Smooth muscle cell (in vitro differentiated cells): ENCODE results near the gene DEPDC1. TPM values are rescaled to one million over a fixed set of nuclear protein-coding genes. Genes with fewer than 3 reads are reported as not detected.

ENCODE experiments used
- DNase-seq: peaks from one replicate; lab custom pipeline; 2025; ENCODE audit not compliant: unreplicated experiment; lab: John Stamatoyannopoulos, UW
- H2AFZ ChIP-seq: fragments of 200-600 bp; sonication (generic); 2 replicates; pipeline ENCODE4 v1.6.0; 2016; ENCODE audit warnings: antibody characterized with exemption, low read depth, mild to moderate bottlenecking
- H3F3A ChIP-seq: fragments of 200-600 bp; sonication (generic); 2 replicates; pipeline ENCODE4 v1.6.0; 2017; ENCODE audit warnings: antibody characterized with exemption, low read depth
- H3K27ac ChIP-seq: fragments of 200-600 bp; sonication (generic); 2 replicates; pipeline ENCODE4 v1.5.1; 2016; ENCODE audit warnings: low read depth, mild to moderate bottlenecking
- H3K27me3 ChIP-seq: fragments of 200-600 bp; sonication (generic); 2 replicates; pipeline ENCODE4 v1.6.1; 2016; ENCODE audit warnings: low read depth, mild to moderate bottlenecking
- H3K36me3 ChIP-seq: fragments of 200-600 bp; sonication (generic); 2 replicates; pipeline ENCODE4 v1.5.1; 2016; ENCODE audit warnings: low read depth
- H3K4me1 ChIP-seq: fragments of 200-600 bp; sonication (generic); 2 replicates; pipeline ENCODE4 v1.5.1; 2016; ENCODE audit warnings: low read depth
- H3K4me2 ChIP-seq: fragments of 200-600 bp; sonication (generic); 2 replicates; pipeline ENCODE4 v1.6.0; 2016; ENCODE audit warnings: mild to moderate bottlenecking
- H3K4me3 ChIP-seq: fragments of 200-600 bp; sonication (generic); 2 replicates; pipeline ENCODE4 v1.5.1; 2016; ENCODE audit warnings: mild to moderate bottlenecking
- H3K79me2 ChIP-seq: fragments of 200-600 bp; sonication (generic); 2 replicates; pipeline ENCODE4 v1.6.0; 2016; ENCODE audit warnings: low read depth, mild to moderate bottlenecking
- H3K9ac ChIP-seq: fragments of 200-600 bp; sonication (generic); 2 replicates; pipeline ENCODE4 v1.6.0; 2016; ENCODE audit warnings: low read depth
- H3K9me3 ChIP-seq: fragments of 200-600 bp; sonication (generic); replicated peaks from 2 replicates; pipeline ENCODE4 v1.5.1; 2016; ENCODE audit warnings: low read depth
- H4K20me1 ChIP-seq: fragments of 200-600 bp; sonication (generic); 2 replicates; pipeline ENCODE4 v1.6.0; 2016; ENCODE audit warnings: low read depth
- WGBS: methylation state at CpG from one replicate; pipeline ENCODE4 v1.1.7; 2016; ENCODE audit warnings: low lambda C conversion rate; 5-methylcytosine and 5-hydroxymethylcytosine counted together
- polyA plus RNA-seq: library from polyadenylated mRNA; unstranded; fragments of >200 nt; fragmentation: Nextera tagmentation; extraction: Ambion mirVana; gene quantifications from 2 replicates; pipeline ENCODE4 v1.2.1, GENCODE V29; 2016
- total RNA-seq: library from RNA; depleted of rRNA; stranded (reverse); fragments of >200 nt; gene quantifications from 2 replicates; pipeline ENCODE4 v1.2.3, GENCODE V29; 2014
- TF ChIP-seq, protein P1 (sequence below): fragments of 200-600 bp; sonication (generic); IDR thresholded peaks from 2 replicates; pipeline ENCODE4 v1.5.1; 2017; ENCODE audit warnings: borderline replicate concordance, mild to moderate bottlenecking, antibody characterized with exemption; ENCODE audit not compliant: insufficient read depth, poor library complexity, severe bottlenecking

DEPDC1 gene
- total and polyA plus RNA-seq, 2 experiments from 2014 or later, result 6.3 to 11.1 TPM

DNA sequence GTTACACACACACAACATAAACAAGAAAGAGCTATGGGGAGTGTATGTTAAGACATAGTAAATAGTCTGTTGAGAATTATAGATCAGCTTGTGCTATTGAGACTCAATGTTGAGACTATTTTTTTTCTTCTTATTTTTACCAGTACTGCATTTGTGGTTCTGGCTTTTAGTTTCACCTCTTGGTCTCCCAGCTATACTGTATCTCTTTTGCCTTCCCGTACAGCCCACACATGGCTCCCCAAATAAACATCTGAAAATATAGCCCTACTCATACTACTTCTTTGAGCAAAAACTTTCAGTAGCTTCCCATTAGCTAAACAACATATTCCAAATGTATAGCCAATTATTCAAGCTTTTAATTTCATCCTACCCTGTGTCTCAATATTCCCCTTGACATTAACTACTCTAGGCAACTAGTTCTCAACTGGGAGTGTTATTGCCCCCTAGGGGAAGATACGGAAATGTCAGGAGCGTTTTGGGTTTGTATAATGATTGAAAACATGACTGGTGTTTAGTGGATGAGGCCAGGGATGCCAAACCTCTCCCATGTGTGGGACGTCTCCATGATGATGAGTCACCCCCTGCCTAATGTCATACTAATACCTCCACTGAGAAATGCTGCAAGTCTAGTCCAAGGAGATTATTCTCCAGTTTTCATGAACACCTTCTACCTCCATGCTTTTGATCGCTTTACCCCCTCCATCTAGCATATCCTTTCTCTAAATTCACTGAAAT lies 53.9 kb downstream of the DEPDC1 start:
- WGBS, result 41% methylated on average over 5 of the region's 5 CpGs
- Histone ChIP-seq H3K4me3 (no peak overlapping the region), H3K36me3 (no peaks in the 10 kb centered on the region), H3K79me2 (no peaks in the 10 kb centered on the region), H2AFZ (no peak overlapping the region), H3K4me1 (no peaks in the 10 kb centered on the region), H4K20me1 (no peaks in the 10 kb centered on the region), H3K9ac (no peak overlapping the region), H3F3A (no peaks in the 10 kb centered on the region), H3K9me3 (no peaks in the 10 kb centered on the region), H3K27me3 (peaks cover 14% of the 10 kb centered on the region), H3K4me2 (no peak overlapping the region), H3K27ac (no peak overlapping the region)
- TF ChIP-seq, protein P1, sequence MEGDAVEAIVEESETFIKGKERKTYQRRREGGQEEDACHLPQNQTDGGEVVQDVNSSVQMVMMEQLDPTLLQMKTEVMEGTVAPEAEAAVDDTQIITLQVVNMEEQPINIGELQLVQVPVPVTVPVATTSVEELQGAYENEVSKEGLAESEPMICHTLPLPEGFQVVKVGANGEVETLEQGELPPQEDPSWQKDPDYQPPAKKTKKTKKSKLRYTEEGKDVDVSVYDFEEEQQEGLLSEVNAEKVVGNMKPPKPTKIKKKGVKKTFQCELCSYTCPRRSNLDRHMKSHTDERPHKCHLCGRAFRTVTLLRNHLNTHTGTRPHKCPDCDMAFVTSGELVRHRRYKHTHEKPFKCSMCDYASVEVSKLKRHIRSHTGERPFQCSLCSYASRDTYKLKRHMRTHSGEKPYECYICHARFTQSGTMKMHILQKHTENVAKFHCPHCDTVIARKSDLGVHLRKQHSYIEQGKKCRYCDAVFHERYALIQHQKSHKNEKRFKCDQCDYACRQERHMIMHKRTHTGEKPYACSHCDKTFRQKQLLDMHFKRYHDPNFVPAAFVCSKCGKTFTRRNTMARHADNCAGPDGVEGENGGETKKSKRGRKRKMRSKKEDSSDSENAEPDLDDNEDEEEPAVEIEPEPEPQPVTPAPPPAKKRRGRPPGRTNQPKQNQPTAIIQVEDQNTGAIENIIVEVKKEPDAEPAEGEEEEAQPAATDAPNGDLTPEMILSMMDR, result peak; percentile 67
- no peak for DNase-seq

DNA sequence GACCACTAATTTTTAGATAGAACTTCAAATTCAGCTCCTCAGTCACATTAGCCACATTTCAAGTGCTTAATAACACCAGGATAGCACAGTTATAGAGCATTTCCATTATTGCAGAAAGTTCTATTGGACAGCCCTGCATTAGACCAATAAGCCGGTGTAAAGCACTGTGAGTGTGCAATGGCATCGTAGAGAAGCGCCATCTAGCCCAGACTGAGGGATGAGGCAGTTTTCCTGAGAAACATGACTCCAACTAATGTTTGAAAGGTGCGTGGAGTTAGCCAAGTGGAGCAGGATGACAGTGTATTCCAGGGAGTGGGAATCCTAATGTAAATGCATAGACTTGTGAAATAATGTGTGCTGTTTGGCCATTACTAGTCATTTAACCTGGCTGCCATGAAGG lies 54.9 kb downstream of the DEPDC1 start:
- H3F3A ChIP-seq, result no peaks in the 10 kb centered on the region
- H3K36me3 ChIP-seq, result no peaks in the 10 kb centered on the region
- no peaks in the 10 kb centered on the region for H3K9me3 ChIP-seq
- H4K20me1 ChIP-seq, result no peaks in the 10 kb centered on the region
- TF ChIP-seq, protein P1, result no peak
- DNase-seq, result no peak
- no peak overlapping the region for H2AFZ ChIP-seq
- H3K27me3 ChIP-seq, result peaks cover 18% of the 10 kb centered on the region
- WGBS, result 82% methylated on average over 4 of the region's 4 CpGs
- no peaks in the 10 kb centered on the region for H3K79me2 ChIP-seq
- H3K4me3 ChIP-seq, result no peak overlapping the region
- no peak overlapping the region for H3K27ac ChIP-seq
- H3K4me1 ChIP-seq, result no peaks in the 10 kb centered on the region
- no peak overlapping the region for H3K9ac ChIP-seq
- no peak overlapping the region for H3K4me2 ChIP-seq

DNA sequence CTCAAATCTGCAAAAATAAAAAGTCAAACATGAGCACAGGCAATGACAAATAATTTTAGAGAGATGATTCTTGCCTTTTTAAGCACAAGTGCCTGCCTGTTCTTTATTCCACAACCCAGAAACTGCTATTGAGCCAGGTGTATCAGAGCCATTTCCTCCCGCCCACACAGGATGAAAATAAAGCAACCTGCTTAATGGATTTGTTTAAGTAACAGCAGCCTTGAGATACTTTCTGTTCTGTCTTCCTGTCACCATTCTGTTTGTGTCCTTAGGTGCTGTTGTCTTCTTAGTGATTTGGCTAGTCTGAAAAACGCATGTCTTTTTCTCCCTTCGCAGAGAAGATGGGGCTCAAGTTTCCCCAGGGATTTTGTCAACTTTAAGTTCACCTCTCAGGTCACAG lies 58.6 kb downstream of the DEPDC1 start:
- H4K20me1 ChIP-seq, result no peaks in the 10 kb centered on the region
- H3F3A ChIP-seq, result no peaks in the 10 kb centered on the region
- H3K79me2 ChIP-seq, result no peaks in the 10 kb centered on the region
- H3K4me1 ChIP-seq, result no peaks in the 10 kb centered on the region
- H3K27ac ChIP-seq, result no peak overlapping the region
- H3K4me2 ChIP-seq, result no peak overlapping the region
- no peak overlapping the region for H2AFZ ChIP-seq
- no peak overlapping the region for H3K9ac ChIP-seq
- H3K27me3 ChIP-seq, result peaks cover 18% of the 10 kb centered on the region
- no peaks in the 10 kb centered on the region for H3K36me3 ChIP-seq
- 77% methylated on average over 3 of the region's 3 CpGs for WGBS
- H3K9me3 ChIP-seq, result no peaks in the 10 kb centered on the region
- DNase-seq, result no peak
- TF ChIP-seq, protein P1, result no peak
- no peak overlapping the region for H3K4me3 ChIP-seq

DNA sequence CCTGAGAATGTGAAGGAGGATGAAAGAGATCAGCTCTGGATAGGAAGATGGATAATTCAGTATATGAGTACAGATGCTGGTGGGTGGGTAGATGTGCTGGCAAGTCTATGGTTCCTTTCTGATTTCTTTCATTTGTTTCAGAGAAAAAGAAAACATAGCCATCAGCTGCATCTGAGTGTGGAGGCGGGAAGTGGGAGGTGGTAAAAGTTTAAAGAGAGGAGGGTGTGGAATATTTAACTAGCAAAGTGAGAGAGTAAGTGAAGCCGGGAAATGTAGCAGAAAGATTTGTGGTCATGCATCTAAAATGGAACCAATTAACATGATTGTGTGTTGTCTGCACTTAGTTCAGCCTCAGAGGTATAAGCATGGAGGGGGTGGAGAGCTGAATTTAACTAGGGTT lies 63.5 kb downstream of the DEPDC1 start:
- Histone ChIP-seq H3K36me3 (no peaks in the 10 kb centered on the region), H3K4me1 (no peaks in the 10 kb centered on the region), H2AFZ (no peak overlapping the region), H3K4me2 (no peak overlapping the region), H4K20me1 (no peaks in the 10 kb centered on the region), H3F3A (no peaks in the 10 kb centered on the region), H3K9me3 (no peaks in the 10 kb centered on the region), H3K27ac (no peak overlapping the region), H3K79me2 (no peaks in the 10 kb centered on the region), H3K9ac (no peak overlapping the region), H3K27me3 (peaks cover 6% of the 10 kb centered on the region), H3K4me3 (no peak overlapping the region)
- 73% methylated on average over 2 of the region's 2 CpGs for WGBS
- no peak for DNase-seq
- TF ChIP-seq, protein P1, result no peak
